GM21381 (cell line): Measurements from ENCODE around the gene HIGD1C.
"Not testable (repeated sequence)": the region's sequence is repeated elsewhere in the genome, so short reads cannot be mapped to it uniquely, and the experiment has no call there.

Experiments used
- ATAC-seq: cut with Tn5 transposase; IDR thresholded peaks from one replicate; pipeline ENCODE4 v1.9.1; 2021; ENCODE audit warnings: mild to moderate bottlenecking, moderate library complexity; ENCODE audit not compliant: unreplicated experiment

Gene HIGD1C

GRCh38 chr12:51013441-51013840 is 61.1 kb downstream of the HIGD1C start:
- no peak for ATAC-seq

- ATAC-seq = not testable (repeated sequence)
These were observed 62.1 kb downstream of the HIGD1C start for GRCh38 chr12:51014467-51014866.

- no peak for ATAC-seq
These were observed 65.1 kb downstream of the HIGD1C start for GRCh38 chr12:51017452-51017851.

- ATAC-seq = no peak
These were observed 66.6 kb downstream of the HIGD1C start for GRCh38 chr12:51018956-51019355.

- ATAC-seq = no peak
These were observed 67.6 kb downstream of the HIGD1C start for GRCh38 chr12:51019927-51020326.
